PC-3 (cell line): ENCODE measurements around the gene UGT1A8.

Source experiments
- EZH2 ChIP-seq: fragments of 300-600 bp; sonication (generic); IDR thresholded peaks from one replicate; pipeline ENCODE4 v1.6.1; 2017; ENCODE audit warnings: antibody characterized with exemption, mild to moderate bottlenecking, low read length; ENCODE audit not compliant: unreplicated experiment
- EZH2phosphoT487 ChIP-seq: fragments of 300-600 bp; sonication (generic); IDR thresholded peaks from 2 replicates; pipeline ENCODE4 v1.6.1; 2018; ENCODE audit warnings: mild to moderate bottlenecking, antibody characterized with exemption, low read length, borderline replicate concordance
- TF ChIP-seq, protein P1 (sequence below): fragments of 300-600 bp; sonication (generic); conservative IDR thresholded peaks from 2 replicates; pipeline ENCODE4 v1.5.1; 2017; ENCODE audit warnings: antibody characterized with exemption, low read depth, mild to moderate bottlenecking, low read length

DNA sequence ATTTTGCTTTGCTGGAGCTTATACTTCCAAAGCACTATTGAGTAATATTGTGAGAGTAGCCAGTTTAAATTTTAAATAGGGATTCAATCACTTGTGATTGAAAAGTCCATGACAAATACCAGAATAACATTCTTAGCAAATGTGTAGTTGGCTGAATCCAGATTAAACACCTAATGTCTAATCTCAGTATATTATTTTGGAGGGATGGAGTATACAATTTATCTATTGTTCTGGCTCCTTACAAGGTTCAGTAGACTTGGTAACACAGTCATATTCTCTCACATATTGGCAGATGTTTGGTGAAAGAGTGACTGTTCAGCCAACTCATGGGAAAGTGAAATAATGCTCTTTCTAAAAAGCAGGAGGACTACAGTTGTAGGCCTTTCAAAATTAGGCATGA, 56.5 kb downstream of the UGT1A8 start:
- TF ChIP-seq EZH2, result no peak
- no peak for TF ChIP-seq EZH2phosphoT487
- TF ChIP-seq, protein P1, sequence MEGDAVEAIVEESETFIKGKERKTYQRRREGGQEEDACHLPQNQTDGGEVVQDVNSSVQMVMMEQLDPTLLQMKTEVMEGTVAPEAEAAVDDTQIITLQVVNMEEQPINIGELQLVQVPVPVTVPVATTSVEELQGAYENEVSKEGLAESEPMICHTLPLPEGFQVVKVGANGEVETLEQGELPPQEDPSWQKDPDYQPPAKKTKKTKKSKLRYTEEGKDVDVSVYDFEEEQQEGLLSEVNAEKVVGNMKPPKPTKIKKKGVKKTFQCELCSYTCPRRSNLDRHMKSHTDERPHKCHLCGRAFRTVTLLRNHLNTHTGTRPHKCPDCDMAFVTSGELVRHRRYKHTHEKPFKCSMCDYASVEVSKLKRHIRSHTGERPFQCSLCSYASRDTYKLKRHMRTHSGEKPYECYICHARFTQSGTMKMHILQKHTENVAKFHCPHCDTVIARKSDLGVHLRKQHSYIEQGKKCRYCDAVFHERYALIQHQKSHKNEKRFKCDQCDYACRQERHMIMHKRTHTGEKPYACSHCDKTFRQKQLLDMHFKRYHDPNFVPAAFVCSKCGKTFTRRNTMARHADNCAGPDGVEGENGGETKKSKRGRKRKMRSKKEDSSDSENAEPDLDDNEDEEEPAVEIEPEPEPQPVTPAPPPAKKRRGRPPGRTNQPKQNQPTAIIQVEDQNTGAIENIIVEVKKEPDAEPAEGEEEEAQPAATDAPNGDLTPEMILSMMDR, result no peak
